Cardiac septum (tissue), 1 donor: ENCODE data around the gene NOX4. TPM values are rescaled to one million over a fixed set of nuclear protein-coding genes. Genes with fewer than 3 reads are reported as not detected.
"Not testable (repeated sequence)": the region's sequence is repeated elsewhere in the genome, so short reads cannot be mapped to it uniquely, and the experiment has no call there.

Experiments used
- DNase-seq: peaks from one replicate; pipeline ENCODE4 v3.0.0-alpha.2; 2020; ENCODE audit warnings: low spot score
- intact Hi-C: fragments of 100-400 bp; cut with DNase I; formaldehyde crosslinking; loops from one replicate; pipeline ENCODE4 v1.14.0; 2022
- total RNA-seq: library from RNA; stranded (reverse); fragmentation: NEBNext Ultra II Directional; extraction: Animal tissue kit (Norgen Biotek cat#: 25700); gene quantifications from one replicate; pipeline ENCODE4 v1.2.1, GENCODE V29; 2021
- donor health status: DM: no; HTN: no; CAD: no.

NOX4 gene
- total RNA-seq, 1 donor from 2014 or later, result 9.4 TPM

DNA sequence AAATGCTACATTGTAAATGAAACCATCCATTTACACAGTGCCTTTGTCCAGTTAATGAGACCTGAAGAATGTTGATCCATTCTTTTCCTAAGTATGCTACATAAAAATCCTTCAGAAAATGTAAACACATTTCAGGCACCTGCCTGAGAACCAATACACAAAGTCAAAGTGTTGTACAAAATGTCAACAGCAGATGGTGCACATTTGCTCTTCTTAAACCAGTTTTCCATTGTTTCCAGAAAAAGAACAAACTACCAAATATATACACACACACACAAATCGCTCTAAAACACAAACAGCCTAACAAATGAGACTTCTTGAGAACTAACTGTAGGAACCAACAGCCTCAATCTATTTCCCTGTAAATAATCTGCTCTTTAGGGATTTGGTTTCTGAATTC is 157.5 kb downstream of the NOX4 start:
- intact Hi-C loops, result not testable (repeated sequence)

DNA sequence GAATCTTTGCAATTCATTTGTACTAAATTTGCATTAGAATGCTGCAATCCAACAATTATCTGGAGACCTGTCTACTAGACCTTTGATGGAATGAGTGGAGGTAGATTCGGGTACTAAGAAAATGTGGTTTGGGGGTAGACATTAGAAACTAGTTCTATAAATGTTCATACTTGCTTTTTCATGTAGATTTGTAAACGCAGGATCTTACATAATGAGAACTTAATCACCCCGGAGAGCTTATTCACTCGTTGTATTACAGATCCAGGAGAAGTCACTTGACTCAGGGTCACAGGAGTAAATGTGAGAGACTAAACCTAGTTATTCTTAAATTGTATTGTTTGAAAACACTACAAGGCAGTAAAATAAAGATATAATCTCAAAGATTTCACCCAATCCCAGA is 159.2 kb downstream of the NOX4 start:
- DNase-seq, intact Hi-C loops: not testable (repeated sequence)

More for the DNA sequence above, 157.5 kb downstream of the NOX4 start:
- not testable (repeated sequence) for DNase-seq

DNA sequence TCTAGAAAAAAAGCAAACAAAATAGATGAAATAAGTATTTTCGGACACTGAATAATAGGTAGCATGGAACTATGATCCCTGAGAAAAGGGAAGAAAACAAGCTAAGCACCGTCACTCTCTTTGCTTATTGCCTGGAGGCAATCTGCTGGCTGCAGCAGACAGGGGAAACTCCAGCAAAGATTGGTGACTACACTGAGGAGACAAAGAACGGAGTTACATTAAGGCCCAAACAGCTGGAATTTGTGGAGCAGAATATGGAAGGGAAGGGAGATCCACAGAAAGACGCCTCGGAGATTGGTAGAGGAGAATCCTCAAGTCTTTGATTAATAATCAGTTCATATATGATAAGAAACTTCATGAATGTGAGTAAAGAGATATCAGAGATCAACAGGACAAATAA is 163.3 kb downstream of the NOX4 start:
- DNase-seq, result no peak
- intact Hi-C loops, result no loop called here

DNA sequence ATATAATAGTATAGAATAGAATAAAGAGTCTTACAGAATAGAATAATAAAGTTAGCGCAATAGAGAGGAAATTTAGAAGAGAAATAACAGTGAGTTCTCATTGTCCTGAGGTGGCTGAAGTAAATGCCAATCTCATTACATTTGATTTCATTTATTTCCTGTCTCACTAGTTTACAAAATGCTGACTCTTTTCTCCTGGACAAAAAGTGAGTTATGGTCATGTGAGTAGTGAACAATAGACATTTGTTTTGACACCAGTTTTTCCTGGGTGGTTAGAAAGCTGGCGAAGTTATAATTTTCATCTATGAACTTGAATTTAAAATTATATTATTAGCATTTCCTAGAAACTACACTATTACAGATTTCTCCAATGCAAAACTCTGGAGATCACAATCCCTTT is 169.8 kb downstream of the NOX4 start:
- intact Hi-C loops, result no loop called here
- DNase-seq, result no peak

DNA sequence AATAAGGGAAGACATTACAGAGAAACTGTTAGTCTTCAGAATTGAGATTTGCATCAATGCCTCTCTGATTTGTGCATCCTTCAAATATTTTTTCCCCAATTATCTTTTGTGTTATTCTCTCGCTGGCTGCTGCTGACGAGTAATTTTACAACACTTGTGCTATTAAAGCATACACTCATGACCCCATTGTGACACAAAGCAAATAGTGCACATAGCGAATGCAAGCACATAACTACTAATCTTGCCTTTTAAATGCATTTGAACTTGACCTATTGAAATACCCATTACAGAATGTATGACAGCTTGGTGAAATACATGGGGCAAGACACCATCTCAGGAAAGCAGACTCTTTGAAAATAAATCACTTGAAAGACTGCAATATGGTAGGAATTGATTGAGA is 180.6 kb downstream of the NOX4 start:
- intact Hi-C loops, result not testable (repeated sequence)

DNA sequence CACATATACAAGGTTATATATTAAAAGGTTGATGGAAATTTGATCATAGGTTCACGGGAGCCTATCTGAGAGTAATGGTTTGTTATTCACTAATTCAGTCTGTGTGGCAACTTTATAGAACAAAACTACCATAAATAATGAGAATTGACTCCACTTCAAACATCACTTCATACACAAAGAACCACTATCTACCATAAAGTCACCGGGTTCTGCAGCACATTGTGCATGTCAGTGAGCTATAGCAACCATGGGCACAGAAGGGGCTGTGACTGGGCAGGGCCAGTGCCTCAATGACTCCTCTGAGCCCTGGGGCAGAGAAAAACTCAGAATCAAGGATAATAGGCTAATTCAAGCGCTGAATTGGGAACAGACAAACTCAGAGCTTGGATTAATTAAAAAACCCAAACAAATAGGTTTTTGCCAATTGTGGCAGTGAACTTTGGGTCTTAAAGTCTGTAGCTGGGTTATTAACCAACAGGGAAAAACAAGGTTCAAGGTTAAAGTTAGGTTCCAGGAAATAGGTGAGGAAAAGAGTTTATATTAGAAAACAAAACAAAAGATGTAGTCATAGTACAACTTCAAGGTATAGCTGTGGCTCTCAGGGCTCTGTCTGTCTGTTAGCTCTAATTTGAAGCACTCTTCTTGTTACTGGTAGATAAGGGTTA is 181.7 kb downstream of the NOX4 start:
- DNase-seq, intact Hi-C loops: not testable (repeated sequence)

More for the DNA sequence above, 180.6 kb downstream of the NOX4 start:
- DNase-seq, result not testable (repeated sequence)

DNA sequence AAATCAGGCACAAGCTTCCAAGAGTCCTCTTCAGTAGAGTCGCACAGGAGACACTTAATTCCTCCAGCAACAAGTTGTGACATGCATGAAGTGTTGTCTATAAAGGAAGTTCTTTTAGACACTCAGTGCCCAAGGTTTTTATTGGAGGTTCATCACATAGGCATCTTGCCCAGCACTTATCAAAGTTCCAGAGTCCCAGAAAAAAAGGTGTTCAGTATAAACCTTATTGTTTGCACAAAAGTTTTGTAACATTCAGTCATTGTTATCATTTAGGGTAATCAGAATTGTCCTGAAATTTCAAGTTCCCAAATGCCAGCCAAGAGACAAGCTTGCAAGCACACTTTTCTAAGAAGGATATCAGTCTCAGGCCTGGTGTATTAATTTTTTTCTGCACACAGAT is 182.9 kb downstream of the NOX4 start:
- DNase-seq, intact Hi-C loops: not testable (repeated sequence)

DNA sequence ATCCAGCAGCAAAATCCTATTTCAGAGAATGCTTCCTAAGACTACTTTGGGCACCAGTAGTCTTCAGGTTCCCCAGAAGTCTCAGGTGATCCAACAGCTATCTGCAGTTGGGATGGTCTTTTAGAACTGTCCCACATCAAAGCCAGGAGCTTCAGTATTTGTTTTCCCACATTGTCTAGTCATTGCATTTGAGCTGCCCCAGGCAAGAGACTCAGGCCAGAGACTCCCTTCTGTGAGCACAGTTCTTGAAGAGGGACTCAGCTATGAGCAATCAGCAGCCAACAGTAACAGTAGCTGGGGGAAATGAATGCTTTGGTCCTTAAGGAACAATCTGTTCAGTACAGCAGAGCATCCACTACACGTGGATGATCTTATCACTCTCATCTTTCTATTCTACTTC is 188.1 kb downstream of the NOX4 start:
- intact Hi-C loops, result not testable (repeated sequence)

DNA sequence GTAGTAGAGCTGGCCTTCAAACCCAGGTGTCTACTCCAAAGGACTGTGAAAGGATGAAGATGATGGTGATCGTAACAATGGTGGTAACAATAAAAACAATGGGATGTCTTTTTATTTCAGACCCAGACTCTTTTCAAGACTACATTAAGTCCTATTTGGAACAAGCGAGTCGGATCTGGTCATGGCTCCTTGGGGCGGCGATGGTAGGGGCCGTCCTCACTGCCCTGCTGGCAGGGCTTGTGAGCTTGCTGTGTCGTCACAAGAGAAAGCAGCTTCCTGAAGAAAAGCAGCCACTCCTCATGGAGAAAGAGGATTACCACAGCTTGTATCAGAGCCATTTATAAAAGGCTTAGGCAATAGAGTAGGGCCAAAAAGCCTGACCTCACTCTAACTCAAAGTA is 196.2 kb downstream of the NOX4 start:
- DNase-seq, result not testable (repeated sequence)

More for the DNA sequence above, 188.1 kb downstream of the NOX4 start:
- DNase-seq, result not testable (repeated sequence)

DNA sequence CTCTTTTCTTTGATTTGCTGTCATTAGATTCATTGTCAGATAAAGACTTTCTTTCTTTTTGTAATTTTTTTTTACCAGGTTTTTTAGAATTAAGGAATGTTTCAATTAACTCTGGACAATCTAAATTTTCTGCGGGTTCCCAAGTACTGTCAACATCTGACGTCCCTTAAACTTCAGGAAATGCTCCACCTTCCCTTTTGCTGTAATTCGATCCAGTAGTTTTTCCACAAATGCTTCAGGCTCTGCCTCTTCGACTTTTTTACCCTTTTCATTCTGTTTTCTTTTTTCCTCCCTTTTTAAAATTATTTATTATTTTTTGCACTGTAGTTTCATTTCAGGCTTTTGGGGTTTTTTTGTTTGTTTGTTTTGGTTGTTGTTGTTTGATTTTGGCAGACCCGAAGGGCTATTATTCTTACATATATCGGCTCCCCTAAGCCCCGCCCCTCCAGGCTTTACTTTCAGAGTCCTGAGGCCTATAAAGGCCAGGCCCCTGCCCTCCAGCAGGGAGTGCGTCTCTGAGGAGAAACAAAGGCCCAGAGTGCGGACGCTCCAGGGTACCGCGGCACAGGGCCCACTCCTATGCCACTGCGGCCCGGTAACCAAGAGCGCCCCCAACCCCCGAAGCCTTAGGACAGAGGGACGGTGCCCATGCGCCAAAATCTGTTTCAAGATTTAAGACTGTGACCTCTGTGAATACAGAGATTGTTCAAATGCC is 197.1 kb downstream of the NOX4 start:
- intact Hi-C loops, result no loop called here
- no peak for DNase-seq

More for the DNA sequence above, 196.2 kb downstream of the NOX4 start:
- intact Hi-C loops, result not testable (repeated sequence)

DNA sequence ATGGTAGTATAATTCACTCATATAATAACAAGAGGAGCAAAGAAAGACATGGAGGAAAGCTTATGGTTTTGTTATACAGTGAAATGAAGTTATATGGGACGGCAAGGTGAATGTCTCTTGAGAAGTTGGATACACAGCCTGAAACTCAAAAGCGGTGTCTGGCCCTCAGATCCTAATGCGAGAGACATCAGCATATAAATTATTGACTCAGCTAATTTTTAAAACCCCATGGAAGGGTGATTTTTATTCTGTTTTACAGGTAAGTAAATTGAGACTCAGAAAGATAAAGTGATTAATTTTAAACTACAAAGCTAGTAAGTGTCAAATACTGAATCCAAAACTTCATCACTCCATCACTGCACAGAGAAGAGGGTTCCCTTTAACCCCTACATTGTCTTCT is 203.2 kb downstream of the NOX4 start:
- DNase-seq, intact Hi-C loops: not testable (repeated sequence)

DNA sequence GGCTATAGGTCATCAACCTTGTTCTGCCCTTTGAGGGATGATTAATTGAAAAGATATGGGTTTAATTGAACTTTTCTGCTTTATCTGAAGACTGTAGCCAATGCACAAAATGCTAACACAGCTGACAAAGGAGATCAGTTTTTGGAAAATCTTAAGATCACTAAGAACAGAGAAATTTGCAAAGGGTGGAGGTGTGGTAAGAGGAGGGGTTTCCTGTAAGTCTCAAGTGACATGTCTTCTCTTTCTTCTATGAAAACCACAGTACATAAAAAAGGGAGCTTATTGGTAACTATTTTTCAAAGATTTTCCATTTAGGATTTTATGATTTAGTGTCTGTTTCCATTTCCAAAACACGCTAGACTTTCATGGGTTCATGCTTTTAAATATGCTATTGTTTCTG is 204.6 kb downstream of the NOX4 start:
- DNase-seq, intact Hi-C loops: not testable (repeated sequence)

DNA sequence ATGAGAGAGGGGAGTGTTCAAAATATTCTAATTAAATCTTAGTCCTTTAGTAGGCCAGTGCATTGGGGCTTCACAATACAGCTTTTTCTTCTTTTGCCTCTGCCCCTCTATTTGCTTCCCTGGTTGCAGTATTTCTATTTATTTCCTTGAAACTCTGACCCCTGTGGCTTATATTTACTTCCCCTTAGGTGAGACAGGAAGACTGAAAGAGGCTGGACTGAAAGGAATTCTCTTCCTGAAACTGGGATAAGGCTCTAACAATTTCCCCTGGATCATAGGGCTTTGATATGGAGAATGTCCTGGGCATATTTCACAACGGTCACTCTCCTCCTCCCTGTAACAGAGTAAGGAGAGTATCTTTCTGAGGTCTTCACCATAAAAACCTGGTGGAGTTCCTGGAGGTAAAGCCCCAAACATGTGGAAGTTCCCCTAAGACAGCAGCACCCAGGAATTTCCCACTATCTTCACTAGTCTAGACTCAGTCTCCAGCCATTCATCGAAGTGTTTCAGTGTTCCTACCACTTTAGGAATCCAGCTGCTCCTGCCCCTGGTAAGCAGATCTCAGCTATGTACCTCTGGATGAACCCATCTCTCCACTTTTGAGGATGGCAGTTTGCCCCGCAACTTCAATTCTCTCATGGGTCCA is 210.0 kb downstream of the NOX4 start:
- intact Hi-C loops, DNase-seq: not testable (repeated sequence)

DNA sequence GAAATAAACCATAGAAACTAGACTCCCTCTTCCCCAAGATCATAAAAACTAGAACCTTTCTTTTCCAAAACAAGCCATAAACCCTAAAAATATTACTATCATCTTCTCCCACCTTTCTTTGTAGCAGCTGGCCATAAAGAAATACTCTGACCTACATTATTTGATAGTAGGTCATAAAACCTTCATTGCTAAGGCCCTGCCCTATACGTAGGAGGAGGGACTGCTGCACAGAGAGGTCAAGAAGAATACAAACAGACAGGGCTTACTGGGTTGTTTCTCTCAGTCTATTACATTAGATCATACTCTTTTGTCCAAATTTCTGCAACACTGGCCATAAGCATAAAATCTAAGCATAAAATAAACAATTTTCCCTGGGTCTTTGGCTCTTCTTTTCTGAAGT is 212.0 kb downstream of the NOX4 start:
- no peak for DNase-seq
- intact Hi-C loops, result no loop called here

DNA sequence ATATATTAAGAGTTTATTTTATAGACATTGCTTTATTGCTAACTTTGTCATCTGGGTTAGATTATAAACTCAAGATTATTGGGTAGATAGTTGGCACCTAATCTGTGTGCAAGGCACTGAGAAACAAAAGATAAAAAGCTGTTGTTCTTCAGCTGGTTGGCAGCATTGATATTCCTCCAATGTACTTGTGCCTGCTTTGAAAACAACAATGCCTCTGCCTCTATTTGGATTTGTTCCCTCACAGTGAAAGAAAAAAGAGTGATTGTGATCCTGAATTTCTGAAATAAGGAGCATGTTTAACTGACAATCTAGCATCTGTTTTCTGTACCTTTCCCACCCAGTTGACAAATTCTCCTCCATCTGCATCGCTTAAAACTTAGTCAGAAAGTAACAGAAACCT is 215.2 kb downstream of the NOX4 start:
- intact Hi-C loops, result no loop called here
- DNase-seq, result no peak

Other genes with a start within 250 kb of the NOX4 start
- not detected for gene TRIM77, start 218.9 kb upstream of the NOX4 start, total RNA-seq